ENCODE measurements around the gene PLCB1. TPM values are rescaled to one million over a fixed set of nuclear protein-coding genes. Genes with fewer than 3 reads are reported as not detected.
A peak's percentile ranks its signal among the peaks of the same experiment; 100 is the strongest.

PLCB1 gene
- total and polyA plus RNA-seq, 2 experiments from 2014 or later, result 14.9 to 20.7 TPM

DNA sequence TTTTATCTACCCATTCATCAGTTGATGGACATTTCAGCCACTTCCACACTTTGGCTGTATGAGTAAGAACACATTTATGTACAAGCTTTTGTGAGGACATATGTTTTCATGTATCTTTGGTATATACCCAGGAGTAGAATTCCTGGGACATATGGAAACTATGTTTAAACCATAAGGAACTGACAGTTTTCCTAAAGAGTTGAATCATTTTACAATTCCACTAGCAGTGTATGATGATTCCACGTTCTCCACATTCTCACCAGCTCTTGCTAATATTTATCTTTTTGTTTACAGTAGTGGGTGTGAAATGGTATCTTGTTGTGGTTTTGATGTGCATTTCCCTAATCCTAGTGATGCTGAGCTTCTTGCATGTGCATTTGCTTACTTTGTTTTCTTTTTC, 338.1 kb downstream of the PLCB1 start (continued):
- no peak for TF ChIP-seq JUNB (IDR thresholded peaks at IDR 0.05; ENCODE audit: unreplicated experiment)
- no peak for TF ChIP-seq STAT1 (IDR thresholded peaks at IDR 0.05; ENCODE audit: unreplicated experiment)
- TF ChIP-seq POLR2AphosphoS5 (IDR thresholded peaks at IDR 0.05; ENCODE audit: low read depth), result no peak

DNA sequence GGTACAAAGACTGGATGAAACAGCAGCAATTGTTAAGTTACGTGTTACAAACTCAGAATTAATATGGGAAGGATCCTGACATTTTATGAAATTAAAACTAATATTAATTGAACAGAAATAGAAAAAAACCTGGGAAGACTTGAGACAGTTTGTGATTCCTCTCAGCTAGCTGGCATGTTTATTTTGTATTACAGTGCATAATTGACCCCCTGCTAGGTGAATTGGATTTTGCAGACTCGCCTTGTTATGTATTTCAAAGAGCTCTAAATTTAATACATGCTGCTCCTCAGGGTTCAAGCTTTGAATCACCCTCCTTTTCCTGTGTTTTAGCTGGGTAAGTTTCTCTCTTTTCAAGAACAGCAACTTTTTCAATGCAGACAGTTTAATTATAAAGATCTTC, 339.4 kb downstream of the PLCB1 start:
- H2AFZ ChIP-seq, result no peak overlapping the region

GRCh38 chr20:8473459-8473858, 341.4 kb downstream of the PLCB1 start:
- Histone ChIP-seq H4K20me1 (replicated peaks; ENCODE audit: insufficient read depth) (no peaks in the 10 kb centered on the region), H3K4me2 (no peak overlapping the region), H3K4me3 (no peak overlapping the region), H2AFZ (no peak overlapping the region), H3F3A (replicated peaks; ENCODE audit: low read depth) (no peaks in the 10 kb centered on the region), H3K4me1 (ENCODE audit: insufficient read depth) (peaks cover 12% of the 10 kb centered on the region), H3K27ac (ENCODE audit: low read depth) (no peak overlapping the region), H3K36me3 (ENCODE audit: insufficient read depth) (no peaks in the 10 kb centered on the region), H3K9me2 (ENCODE audit: insufficient read depth) (no peaks in the 10 kb centered on the region), H3K79me2 (replicated peaks; ENCODE audit: insufficient read depth) (no peaks in the 10 kb centered on the region), H3K27me3 (ENCODE audit: insufficient read depth) (no peaks in the 10 kb centered on the region)
- Mint-ChIP-seq H3K9me3 (no peaks in the 10 kb centered on the region), H3K27ac (no peak overlapping the region), H3K27me3 (ENCODE audit: insufficient read depth, low read depth, poor library complexity) (peaks cover 3% of the 10 kb centered on the region), H3K4me3 (no peak overlapping the region), H3K4me1 (peaks cover 12% of the 10 kb centered on the region), H3K36me3 (ENCODE audit: low read depth) (no peaks in the 10 kb centered on the region)
- DNase-seq (ENCODE audit: low spot score) (no peak), ATAC-seq (no peak)
- TF ChIP-seq POLR2AphosphoS5 (IDR thresholded peaks at IDR 0.05; ENCODE audit: low read depth) (no peak), ETS1 (IDR thresholded peaks at IDR 0.05) (no peak), ZNF331 (CRISPR knock-in tag; IDR thresholded peaks at IDR 0.05; ENCODE audit: low read depth) (no peak), NANOG (IDR thresholded peaks at IDR 0.05; ENCODE audit: borderline replicate concordance) (no peak), ZNF114 (CRISPR knock-in tag; IDR thresholded peaks at IDR 0.05) (no peak), EZH2 (IDR thresholded peaks at IDR 0.05; ENCODE audit: low read depth, unreplicated experiment) (no peak)
- TF ChIP-seq, protein P1, sequence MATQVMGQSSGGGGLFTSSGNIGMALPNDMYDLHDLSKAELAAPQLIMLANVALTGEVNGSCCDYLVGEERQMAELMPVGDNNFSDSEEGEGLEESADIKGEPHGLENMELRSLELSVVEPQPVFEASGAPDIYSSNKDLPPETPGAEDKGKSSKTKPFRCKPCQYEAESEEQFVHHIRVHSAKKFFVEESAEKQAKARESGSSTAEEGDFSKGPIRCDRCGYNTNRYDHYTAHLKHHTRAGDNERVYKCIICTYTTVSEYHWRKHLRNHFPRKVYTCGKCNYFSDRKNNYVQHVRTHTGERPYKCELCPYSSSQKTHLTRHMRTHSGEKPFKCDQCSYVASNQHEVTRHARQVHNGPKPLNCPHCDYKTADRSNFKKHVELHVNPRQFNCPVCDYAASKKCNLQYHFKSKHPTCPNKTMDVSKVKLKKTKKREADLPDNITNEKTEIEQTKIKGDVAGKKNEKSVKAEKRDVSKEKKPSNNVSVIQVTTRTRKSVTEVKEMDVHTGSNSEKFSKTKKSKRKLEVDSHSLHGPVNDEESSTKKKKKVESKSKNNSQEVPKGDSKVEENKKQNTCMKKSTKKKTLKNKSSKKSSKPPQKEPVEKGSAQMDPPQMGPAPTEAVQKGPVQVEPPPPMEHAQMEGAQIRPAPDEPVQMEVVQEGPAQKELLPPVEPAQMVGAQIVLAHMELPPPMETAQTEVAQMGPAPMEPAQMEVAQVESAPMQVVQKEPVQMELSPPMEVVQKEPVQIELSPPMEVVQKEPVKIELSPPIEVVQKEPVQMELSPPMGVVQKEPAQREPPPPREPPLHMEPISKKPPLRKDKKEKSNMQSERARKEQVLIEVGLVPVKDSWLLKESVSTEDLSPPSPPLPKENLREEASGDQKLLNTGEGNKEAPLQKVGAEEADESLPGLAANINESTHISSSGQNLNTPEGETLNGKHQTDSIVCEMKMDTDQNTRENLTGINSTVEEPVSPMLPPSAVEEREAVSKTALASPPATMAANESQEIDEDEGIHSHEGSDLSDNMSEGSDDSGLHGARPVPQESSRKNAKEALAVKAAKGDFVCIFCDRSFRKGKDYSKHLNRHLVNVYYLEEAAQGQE (IDR thresholded peaks at IDR 0.05; ENCODE audit: unreplicated experiment), result no peak

More for the DNA sequence above, 339.4 kb downstream of the PLCB1 start:
- ATAC-seq, result no peak
- Histone ChIP-seq H3K4me3 (no peak overlapping the region), H3K36me3 (ENCODE audit: insufficient read depth) (no peaks in the 10 kb centered on the region), H3K27me3 (ENCODE audit: insufficient read depth) (no peaks in the 10 kb centered on the region), H4K20me1 (replicated peaks; ENCODE audit: insufficient read depth) (no peaks in the 10 kb centered on the region), H3K79me2 (replicated peaks; ENCODE audit: insufficient read depth) (no peaks in the 10 kb centered on the region), H3K27ac (ENCODE audit: low read depth) (no peak overlapping the region), H3K9me2 (ENCODE audit: insufficient read depth) (no peaks in the 10 kb centered on the region), H3F3A (replicated peaks; ENCODE audit: low read depth) (no peaks in the 10 kb centered on the region), H3K4me1 (ENCODE audit: insufficient read depth) (peaks cover 12% of the 10 kb centered on the region), H3K4me2 (peak overlapping the region; percentile 50)
- H3K4me1 Mint-ChIP-seq, result peaks cover 12% of the 10 kb centered on the region
- no peak overlapping the region for H3K27ac Mint-ChIP-seq
- H3K9me3 Mint-ChIP-seq, result no peaks in the 10 kb centered on the region
- H3K27me3 Mint-ChIP-seq (ENCODE audit: insufficient read depth, low read depth, poor library complexity), result peaks cover 3% of the 10 kb centered on the region
- H3K4me3 Mint-ChIP-seq, result peak overlapping the region; percentile 37; the same call in 2 of the 3 replicates
- DNase-seq (ENCODE audit: low spot score), result no peak
- no peaks in the 10 kb centered on the region for H3K36me3 Mint-ChIP-seq (ENCODE audit: low read depth)
- TF ChIP-seq EZH2phosphoT487 (IDR thresholded peaks at IDR 0.05; ENCODE audit: unreplicated experiment), result no peak
- TF ChIP-seq NANOG (IDR thresholded peaks at IDR 0.05; ENCODE audit: borderline replicate concordance), result 0 out of 2 replicates have a peak, but pooled peaks have one; percentile 16
- no peak for TF ChIP-seq EZH2 (IDR thresholded peaks at IDR 0.05; ENCODE audit: low read depth, unreplicated experiment)
